Hepatic stellate cell (primary cell): ENCODE results near the gene GARIN5A.
"Not testable (repeated sequence)": the region's sequence is repeated elsewhere in the genome, so short reads cannot be mapped to it uniquely, and the experiment has no call there.

Experiments used
- DNase-seq: peaks from one replicate; pipeline ENCODE4 v3.0.0; 2011; ENCODE audit warnings: low spot score

Gene GARIN5A

GRCh38 chr19:50488389-50489194 lies 11.9 kb upstream of the GARIN5A start:
- no peak for DNase-seq

- DNase-seq: no peak
These were observed 10.3 kb upstream of the GARIN5A start for GRCh38 chr19:50486823-50487515.

DNA sequence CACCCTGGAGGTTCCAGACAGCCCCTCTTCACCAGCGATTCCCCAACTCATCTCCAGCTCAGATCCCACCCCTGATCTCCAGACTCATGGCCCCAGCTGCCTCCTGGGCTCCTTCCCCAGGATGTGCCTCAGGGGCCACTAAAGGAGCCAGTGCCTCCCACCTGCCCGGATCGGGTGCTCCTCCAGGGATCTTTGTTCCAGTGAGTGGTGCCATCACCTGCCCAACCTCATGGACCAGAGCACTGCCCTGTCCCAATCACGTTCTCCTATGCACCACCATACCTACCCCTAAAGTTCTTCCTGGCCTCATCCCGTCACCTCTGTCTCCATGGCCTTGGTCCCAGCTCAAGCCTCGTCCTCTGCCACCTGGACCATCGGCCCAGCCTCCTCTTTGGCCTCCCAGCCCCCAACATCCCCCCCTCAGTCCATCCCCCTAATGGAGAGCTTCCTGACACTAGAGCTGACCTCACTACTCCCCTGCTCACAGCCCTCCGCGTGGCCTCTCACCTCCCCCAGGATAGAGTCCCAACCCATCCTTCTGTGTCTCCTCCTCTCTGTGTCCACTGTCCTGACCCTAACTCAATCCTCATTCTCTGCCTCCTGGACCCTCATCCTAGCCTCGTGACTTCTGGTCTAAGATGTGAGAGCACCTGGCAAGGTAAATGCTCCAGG lies 8.8 kb upstream of the GARIN5A start:
- DNase-seq: no peak

DNA sequence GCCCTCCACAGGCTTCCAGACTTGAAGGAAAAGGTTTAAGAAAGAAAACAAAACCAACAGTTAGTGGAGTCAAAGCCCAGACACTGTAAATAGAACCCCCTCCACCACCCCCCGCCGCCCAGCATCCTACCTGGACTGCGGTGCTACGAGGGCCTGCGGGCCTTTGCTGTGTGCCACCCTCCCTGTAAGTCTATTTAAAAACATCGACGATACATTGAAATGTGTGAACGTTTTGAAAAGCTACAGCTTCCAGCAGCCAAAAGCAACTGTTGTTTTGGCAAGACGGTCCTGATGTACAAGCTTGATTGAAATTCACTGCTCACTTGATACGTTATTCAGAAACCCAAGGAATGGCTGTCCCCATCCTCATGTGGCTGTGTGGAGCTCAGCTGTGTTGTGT lies 6.3 kb upstream of the GARIN5A start:
- DNase-seq: no peak

- DNase-seq: no peak
These were observed 5.7 kb upstream of the GARIN5A start for GRCh38 chr19:50482271-50482855.

GRCh38 chr19:50481351-50482149 lies 4.9 kb upstream of the GARIN5A start:
- no peak for DNase-seq

DNA sequence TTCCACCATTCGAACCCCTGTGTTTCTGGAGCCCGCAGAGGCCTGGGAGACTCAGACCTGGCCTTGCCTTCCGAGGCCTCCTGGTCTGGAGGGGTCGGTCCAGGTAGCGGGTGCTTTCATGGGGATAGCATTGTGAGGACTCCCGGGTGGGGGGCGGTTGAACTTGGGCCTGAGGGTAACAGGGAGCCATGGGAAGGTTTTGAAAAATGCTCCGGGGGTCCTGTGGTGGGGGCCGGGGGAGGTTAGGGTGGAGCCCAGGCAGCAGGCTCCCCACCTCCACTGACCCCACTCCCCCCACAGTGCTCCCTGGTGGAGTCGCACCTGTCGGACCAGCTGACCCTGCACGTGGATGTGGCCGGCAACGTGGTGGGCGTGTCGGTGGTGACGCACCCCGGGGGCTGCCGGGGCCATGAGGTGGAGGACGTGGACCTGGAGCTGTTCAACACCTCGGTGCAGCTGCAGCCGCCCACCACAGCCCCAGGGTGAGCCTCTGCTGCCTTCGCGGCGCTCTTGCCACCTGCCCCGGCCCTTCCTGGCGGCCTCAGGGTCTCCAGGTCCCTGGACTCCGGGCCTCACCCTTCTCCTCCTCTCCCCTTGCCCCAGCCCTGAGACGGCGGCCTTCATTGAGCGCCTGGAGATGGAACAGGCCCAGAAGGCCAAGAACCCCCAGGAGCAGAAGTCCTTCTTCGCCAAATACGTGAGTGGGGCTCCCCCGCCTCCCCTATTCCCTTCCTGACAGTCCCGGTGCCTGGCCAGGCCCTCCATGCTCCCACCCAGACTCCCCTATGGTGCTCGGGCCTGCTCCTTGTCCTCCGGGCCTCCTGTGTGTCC lies 3.8 kb upstream of the GARIN5A start:
- DNase-seq: no peak

DNA sequence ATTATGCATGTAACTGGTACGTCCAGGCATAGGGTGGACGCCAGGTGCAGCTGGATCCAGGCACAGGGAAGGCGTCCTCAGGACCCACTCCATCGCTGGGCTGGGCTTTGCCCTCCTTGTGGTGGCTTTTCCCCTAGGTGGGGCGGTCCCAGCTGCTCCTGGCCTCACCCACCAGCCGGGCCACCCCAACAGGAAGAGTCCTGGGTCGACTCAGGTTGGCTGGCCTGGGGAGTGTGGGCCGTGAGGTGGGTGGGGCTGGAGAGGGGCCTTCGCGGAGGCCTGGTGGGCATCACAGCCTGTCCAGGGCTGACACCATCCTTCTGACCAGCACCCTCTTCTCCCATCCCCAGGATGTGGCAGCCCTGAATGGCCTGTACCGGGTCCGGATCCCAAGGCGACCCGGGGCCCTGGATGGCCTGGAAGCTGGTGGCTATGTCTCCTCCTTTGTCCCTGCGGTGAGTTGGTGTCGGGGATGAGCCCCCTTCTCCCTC lies 3.2 kb upstream of the GARIN5A start:
- DNase-seq: no peak

- peak; percentile 67 for DNase-seq
These were observed 2.5 kb upstream of the GARIN5A start for GRCh38 chr19:50478901-50479715.

GRCh38 chr19:50477751-50478515 lies 1.3 kb upstream of the GARIN5A start:
- DNase-seq: no peak

- no peak for DNase-seq
These were observed 225 bp upstream of the GARIN5A start for GRCh38 chr19:50476907-50477238.

- no peak for DNase-seq
These were observed 868 bp downstream of the GARIN5A start for GRCh38 chr19:50475736-50476223.

- DNase-seq: no peak
These were observed 1.5 kb downstream of the GARIN5A start for GRCh38 chr19:50475101-50475568.

DNA sequence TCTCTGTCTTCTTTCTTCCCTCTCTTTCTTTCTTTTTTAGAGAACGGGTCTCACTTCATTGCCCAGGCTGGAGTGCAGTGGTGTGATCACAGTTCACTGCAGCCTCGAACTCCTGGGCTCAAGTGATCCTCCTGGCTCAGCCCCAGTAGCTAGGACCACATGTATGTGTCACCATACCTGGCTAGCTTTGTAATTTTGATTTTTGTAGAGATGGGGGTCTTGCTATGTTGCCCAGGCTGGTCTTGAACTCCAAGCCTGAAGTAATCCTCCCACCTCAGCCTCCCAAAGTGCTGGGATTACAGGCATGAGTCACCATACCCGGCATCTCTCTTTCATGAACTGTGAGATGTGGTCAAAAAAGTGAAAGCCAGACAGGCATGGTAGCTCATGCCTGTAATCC lies 3.3 kb downstream of the GARIN5A start:
- not testable (repeated sequence) for DNase-seq

DNA sequence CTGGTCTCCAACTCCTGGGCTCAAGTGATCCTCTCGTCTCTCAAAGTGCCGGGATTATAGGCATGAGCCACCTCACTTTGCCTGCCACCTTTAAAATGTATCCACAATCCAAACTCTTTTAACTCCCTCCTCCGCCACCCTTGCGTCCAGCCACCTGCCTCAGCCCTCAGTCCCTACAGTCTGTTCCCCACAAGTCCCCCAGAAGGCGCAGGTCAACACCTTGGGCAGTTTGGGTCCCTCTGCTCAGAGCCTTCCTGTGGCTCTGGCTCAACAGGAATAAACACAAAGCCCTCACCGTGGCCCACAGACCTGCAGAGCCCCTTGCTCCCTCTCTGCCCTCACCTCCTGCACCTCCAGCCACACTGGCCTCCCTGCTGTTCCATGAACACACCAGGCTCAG lies 7.8 kb downstream of the GARIN5A start:
- DNase-seq: no peak

GRCh38 chr19:50467566-50467965 lies 9.1 kb downstream of the GARIN5A start:
- DNase-seq: no peak

GRCh38 chr19:50466706-50467039 lies 10.0 kb downstream of the GARIN5A start:
- DNase-seq: no peak

- peak; percentile 67 for DNase-seq
These were observed 10.5 kb downstream of the GARIN5A start for GRCh38 chr19:50465986-50466705.
